SK-N-SH treated with all-trans-retinoic acid at 6 μM for 48 hours (cell line): ENCODE results near the gene ZNF891.

Experiments
- GLIS3 ChIP-seq: fragments of 250-450 bp; sonication (Bioruptor Pico); IDR thresholded peaks from 2 replicates; pipeline ENCODE4 v1.5.0; 2020; ENCODE audit warnings: mild to moderate bottlenecking, moderate library complexity
- ISL1 ChIP-seq: fragments of 250-450 bp; sonication (Bioruptor Pico); IDR thresholded peaks from 2 replicates; pipeline ENCODE4 v2.1.2; 2022; ENCODE audit warnings: mild to moderate bottlenecking, moderate library complexity
- PATZ1 ChIP-seq: fragments of 250-450 bp; sonication (Bioruptor Pico); IDR thresholded peaks from 2 replicates; pipeline ENCODE4 v1.8.0; 2020; ENCODE audit warnings: mild to moderate bottlenecking, moderate library complexity, borderline replicate concordance
- PPARA ChIP-seq: fragments of 250-450 bp; sonication (Bioruptor Pico); IDR thresholded peaks from 2 replicates; pipeline ENCODE4 v1.5.0; 2020; ENCODE audit warnings: mild to moderate bottlenecking, borderline replicate concordance
- RARB ChIP-seq: fragments of 250-450 bp; sonication (Bioruptor Pico); IDR thresholded peaks from 2 replicates; pipeline ENCODE4 v1.8.0; 2021; ENCODE audit warnings: mild to moderate bottlenecking, moderate library complexity
- TCF4 ChIP-seq: fragments of 250-450 bp; sonication (Bioruptor Pico); IDR thresholded peaks from 2 replicates; pipeline ENCODE4 v1.8.0; 2021; ENCODE audit warnings: mild to moderate bottlenecking, moderate library complexity, borderline replicate concordance
- TOX ChIP-seq: fragments of 250-450 bp; sonication (Bioruptor Pico); IDR thresholded peaks from 2 replicates; pipeline ENCODE4 v1.8.0; 2021; ENCODE audit warnings: mild to moderate bottlenecking, moderate library complexity, borderline replicate concordance
- ZFP30 ChIP-seq: fragments of 450-650 bp; formaldehyde crosslinking; IDR thresholded peaks from 2 replicates; pipeline ENCODE4 v1.5.0; 2022; ENCODE audit warnings: mild to moderate bottlenecking, moderate library complexity
- TF ChIP-seq, protein P1 (sequence below): fragments of 250-450 bp; sonication (Bioruptor Pico); IDR thresholded peaks from 2 replicates; pipeline ENCODE4 v1.8.0; 2021; ENCODE audit warnings: low read depth, mild to moderate bottlenecking, moderate library complexity, borderline replicate concordance

DNA sequence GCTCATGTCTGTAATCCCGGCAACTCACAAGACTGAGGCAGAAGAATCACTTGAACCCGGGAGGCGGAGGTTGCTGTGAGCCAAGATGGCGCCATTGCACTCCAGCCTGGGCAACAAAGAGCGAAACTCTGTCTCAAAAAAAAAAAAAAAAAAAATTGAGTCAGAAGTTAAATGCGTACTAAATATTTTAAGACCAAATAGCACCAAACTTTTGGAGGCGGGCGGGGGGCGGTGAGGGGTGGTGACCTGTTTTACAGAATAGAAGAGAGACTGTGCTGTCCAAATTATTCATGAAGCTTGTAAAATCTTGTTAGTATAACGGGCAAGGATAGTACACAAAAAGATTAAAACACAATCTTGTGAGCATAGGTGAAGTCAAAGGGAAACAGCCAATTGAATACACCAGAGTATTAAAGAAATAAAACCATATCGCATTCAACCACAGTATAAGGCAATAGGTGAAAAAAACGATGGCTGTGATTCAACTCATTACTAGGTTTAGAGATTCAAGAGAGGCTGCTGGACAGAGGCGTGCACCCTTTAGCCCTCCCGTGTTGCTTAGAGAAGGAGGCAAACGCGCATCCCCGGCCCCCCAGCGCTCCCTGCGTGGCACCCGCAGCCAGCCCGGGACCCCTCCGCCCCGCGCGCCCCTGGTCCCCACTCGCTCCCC, 571 bp downstream of the ZNF891 start:
- TF ChIP-seq GLIS3 (CRISPR knock-in tag) (no peak), TOX (no peak), ISL1 (CRISPR knock-in tag) (no peak), TCF4 (CRISPR knock-in tag) (no peak), PPARA (no peak), ZFP30 (CRISPR knock-in tag) (no peak), RARB (CRISPR knock-in tag) (no peak), PATZ1 (CRISPR knock-in tag) (no peak)
- TF ChIP-seq, protein P1, sequence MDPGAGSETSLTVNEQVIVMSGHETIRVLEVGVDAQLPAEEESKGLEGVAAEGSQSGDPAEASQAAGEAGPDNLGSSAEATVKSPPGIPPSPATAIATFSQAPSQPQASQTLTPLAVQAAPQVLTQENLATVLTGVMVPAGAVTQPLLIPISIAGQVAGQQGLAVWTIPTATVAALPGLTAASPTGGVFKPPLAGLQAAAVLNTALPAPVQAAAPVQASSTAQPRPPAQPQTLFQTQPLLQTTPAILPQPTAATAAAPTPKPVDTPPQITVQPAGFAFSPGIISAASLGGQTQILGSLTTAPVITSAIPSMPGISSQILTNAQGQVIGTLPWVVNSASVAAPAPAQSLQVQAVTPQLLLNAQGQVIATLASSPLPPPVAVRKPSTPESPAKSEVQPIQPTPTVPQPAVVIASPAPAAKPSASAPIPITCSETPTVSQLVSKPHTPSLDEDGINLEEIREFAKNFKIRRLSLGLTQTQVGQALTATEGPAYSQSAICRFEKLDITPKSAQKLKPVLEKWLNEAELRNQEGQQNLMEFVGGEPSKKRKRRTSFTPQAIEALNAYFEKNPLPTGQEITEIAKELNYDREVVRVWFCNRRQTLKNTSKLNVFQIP = no peak
